Colonic mucosa (tissue), 4 donors: ENCODE results near the gene KRTAP3-1. TPM values are rescaled to one million over a fixed set of nuclear protein-coding genes. Genes with fewer than 3 reads are reported as not detected.

Experiments
- DNase-seq: peaks from one replicate; pipeline ENCODE4 v3.0.0-alpha.2; 2020
- H3K27ac ChIP-seq: fragments of 200-600 bp; one replicate; pipeline ENCODE4 v1.8.0; 2021
- H3K27me3 ChIP-seq: fragments of 200-600 bp; one replicate; pipeline ENCODE4 v1.8.0; 2021
- H3K36me3 ChIP-seq: fragments of 200-600 bp; one replicate; pipeline ENCODE4 v1.8.0; 2021
- H3K4me1 ChIP-seq: fragments of 200-600 bp; one replicate; pipeline ENCODE4 v1.8.0; 2021; ENCODE audit warnings: mild to moderate bottlenecking
- H3K4me3 ChIP-seq: fragments of 200-600 bp; one replicate; pipeline ENCODE4 v1.8.0; 2021
- H3K9ac ChIP-seq, 2 donors: one replicate each; pipeline ENCODE4 v1.7.0; 2013; ENCODE audit warnings: control low read depth in 2 of 2, low read depth in 2 of 2, low read length in 2 of 2
- H3K9me3 ChIP-seq: fragments of 200-600 bp; one replicate; pipeline ENCODE4 v1.8.0; 2021
- intact Hi-C: fragments of 100-400 bp; cut with DNase I; formaldehyde crosslinking; loops from one replicate; pipeline ENCODE4 v1.14.1; 2022
- total RNA-seq, 2 donors: library from RNA; stranded (reverse); fragmentation: NEBNext Ultra II Directional in 1 of 2; extraction: Animal tissue kit (Norgen Biotek cat#: 25700) in 1 of 2; gene quantifications; one replicate each; pipeline ENCODE4 v1.2.1, GENCODE V29; 2021
- TF ChIP-seq, protein P1 (sequence below): fragments of 200-600 bp; IDR thresholded peaks from one replicate; pipeline ENCODE4 v1.8.0; 2022; ENCODE audit warnings: antibody characterized with exemption, mild to moderate bottlenecking
- donor health status: healthy.
- donor health status: DM: no; HTN: no; CAD: no.
- donor health status: DM: no; HTN: no; CAD: no.

The KRTAP3-1 gene
- total RNA-seq, 2 donors from 2014 or later: not detected

DNA sequence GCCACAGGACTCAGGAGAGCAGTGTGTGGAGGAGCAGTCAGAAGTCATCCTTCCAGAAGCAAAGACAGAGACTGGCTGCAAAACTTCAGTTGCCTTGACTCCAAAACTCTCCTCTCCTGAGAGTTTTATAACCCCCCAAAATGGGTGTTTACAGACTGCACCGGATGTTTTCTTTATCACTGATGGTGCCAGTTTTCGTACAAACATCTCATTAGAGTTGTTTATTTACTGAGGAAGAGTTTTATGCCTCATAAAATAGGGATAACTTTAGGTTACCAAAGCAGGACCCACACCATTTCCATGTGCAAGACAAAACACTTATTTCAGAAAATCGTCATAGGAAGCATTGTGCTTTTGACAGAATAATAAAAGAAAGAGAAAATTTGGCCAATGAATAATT is 24.7 kb downstream of the KRTAP3-1 start, which contains the start of gene KRT40:
Gene KRT40, minus strand, starts transcription at position 101 of the 400 bp plus-strand sequence. Its CDS starts 53 bp downstream, at position 48.
- intact Hi-C loops: no loop called here
- H3K36me3 ChIP-seq: no peaks in the 10 kb centered on the region
- DNase-seq: no peak
- no peaks in the 10 kb centered on the region for H3K9me3 ChIP-seq
- no peaks in the 10 kb centered on the region for H3K27me3 ChIP-seq
- H3K4me1 ChIP-seq: no peaks in the 10 kb centered on the region
- H3K4me3 ChIP-seq: no peak within 1 kb of the TSS
- TF ChIP-seq, protein P1, sequence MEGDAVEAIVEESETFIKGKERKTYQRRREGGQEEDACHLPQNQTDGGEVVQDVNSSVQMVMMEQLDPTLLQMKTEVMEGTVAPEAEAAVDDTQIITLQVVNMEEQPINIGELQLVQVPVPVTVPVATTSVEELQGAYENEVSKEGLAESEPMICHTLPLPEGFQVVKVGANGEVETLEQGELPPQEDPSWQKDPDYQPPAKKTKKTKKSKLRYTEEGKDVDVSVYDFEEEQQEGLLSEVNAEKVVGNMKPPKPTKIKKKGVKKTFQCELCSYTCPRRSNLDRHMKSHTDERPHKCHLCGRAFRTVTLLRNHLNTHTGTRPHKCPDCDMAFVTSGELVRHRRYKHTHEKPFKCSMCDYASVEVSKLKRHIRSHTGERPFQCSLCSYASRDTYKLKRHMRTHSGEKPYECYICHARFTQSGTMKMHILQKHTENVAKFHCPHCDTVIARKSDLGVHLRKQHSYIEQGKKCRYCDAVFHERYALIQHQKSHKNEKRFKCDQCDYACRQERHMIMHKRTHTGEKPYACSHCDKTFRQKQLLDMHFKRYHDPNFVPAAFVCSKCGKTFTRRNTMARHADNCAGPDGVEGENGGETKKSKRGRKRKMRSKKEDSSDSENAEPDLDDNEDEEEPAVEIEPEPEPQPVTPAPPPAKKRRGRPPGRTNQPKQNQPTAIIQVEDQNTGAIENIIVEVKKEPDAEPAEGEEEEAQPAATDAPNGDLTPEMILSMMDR: no peak
- no peak within 1 kb of the TSS for H3K27ac ChIP-seq
- no peak within 1 kb of the TSS for H3K9ac ChIP-seq

DNA sequence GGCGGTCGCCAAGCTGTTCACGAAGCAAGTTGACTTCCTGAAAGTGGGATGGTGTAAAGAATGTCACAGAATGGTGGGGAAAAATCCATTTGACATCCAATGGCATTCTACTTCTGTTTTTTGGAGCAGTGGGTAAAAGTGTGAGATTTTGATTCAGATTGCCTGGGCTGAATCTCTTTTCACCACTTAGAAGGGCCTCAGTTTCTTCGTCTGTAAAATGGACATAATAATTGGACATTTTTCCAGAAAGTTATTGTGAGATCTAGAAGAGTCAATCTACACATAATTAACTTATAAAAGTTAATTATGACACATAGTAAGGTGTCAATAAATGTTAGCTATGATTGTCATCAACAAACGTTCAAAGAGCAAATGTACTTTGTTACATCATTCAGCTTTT is 27.8 kb downstream of the KRTAP3-1 start:
- intact Hi-C loops: no loop called here
- TF ChIP-seq, protein P1: no peak
- no peak for DNase-seq
- H3K9ac ChIP-seq: no peak overlapping the region
- H3K27me3 ChIP-seq: no peaks in the 10 kb centered on the region
- no peaks in the 10 kb centered on the region for H3K36me3 ChIP-seq
- H3K9me3 ChIP-seq: no peaks in the 10 kb centered on the region
- no peak overlapping the region for H3K27ac ChIP-seq
- H3K4me1 ChIP-seq: no peaks in the 10 kb centered on the region
- H3K4me3 ChIP-seq: no peak overlapping the region

- no peak overlapping the region for H3K27ac ChIP-seq
- H3K27me3 ChIP-seq: no peaks in the 10 kb centered on the region
- DNase-seq: no peak
- no peaks in the 10 kb centered on the region for H3K9me3 ChIP-seq
- intact Hi-C loops: no loop called here
- TF ChIP-seq, protein P1: no peak
- no peak overlapping the region for H3K9ac ChIP-seq
- no peaks in the 10 kb centered on the region for H3K36me3 ChIP-seq
- H3K4me3 ChIP-seq: no peak overlapping the region
- H3K4me1 ChIP-seq: no peaks in the 10 kb centered on the region
Observed at GRCh38 chr17:40980596-40980995, 28.3 kb downstream of the KRTAP3-1 start.

DNA sequence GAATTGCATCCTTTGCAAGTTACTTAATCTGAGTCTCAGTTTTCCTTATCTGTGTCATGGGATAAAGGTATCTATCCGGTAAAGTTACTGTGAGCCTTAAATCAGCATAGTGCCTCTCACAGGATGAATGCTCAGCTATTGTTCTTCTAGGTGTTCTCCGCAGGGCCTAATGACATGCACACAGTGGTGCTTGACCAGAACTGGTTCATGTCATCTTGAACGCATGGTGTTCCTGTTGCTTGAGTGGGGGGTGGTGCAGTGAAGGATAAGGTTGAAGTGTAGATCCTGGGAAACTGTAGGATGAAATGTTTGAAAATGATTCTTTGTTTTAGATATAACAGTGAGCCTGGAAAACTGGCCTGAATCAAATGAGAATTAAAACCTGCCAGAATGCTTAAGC is 28.8 kb downstream of the KRTAP3-1 start:
- Histone ChIP-seq H3K4me3 (no peak overlapping the region), H3K27me3 (no peaks in the 10 kb centered on the region), H3K36me3 (no peaks in the 10 kb centered on the region), H3K9me3 (no peaks in the 10 kb centered on the region), H3K4me1 (no peaks in the 10 kb centered on the region), H3K9ac (no peak overlapping the region), H3K27ac (no peak overlapping the region)
- TF ChIP-seq, protein P1: no peak
- intact Hi-C loops: no loop called here
- DNase-seq: no peak

DNA sequence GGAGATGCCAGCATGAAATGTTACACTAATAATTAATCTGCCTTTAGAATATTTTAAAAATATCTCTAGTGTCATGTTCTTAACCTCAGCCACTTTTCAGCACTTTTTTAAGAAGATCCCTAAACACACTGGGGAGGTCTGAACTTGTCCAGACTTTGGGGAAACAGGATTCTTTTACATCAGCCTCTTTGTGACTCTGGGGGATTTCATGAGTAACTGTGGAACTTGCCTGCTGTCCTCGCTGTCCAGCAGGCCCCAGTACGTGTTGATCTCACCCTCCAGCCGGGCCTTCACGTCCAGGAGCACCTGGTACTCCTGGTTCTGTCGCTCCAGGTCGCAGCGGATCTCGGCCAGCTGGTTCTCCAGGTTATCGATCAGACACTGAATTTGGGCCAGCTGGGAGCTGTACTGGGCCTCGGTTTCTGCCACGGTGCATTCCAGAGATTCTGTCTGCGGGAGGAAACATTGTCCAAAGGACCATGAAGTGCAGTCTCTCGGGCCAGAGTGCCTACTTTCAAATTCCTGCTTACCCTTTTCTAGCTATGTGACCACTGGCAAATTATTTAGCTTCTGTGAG is 30.3 kb downstream of the KRTAP3-1 start:
- intact Hi-C loops: no loop called here
- no peaks in the 10 kb centered on the region for H3K36me3 ChIP-seq
- H3K27ac ChIP-seq: no peak overlapping the region
- no peaks in the 10 kb centered on the region for H3K9me3 ChIP-seq
- H3K27me3 ChIP-seq: no peaks in the 10 kb centered on the region
- H3K9ac ChIP-seq: no peak overlapping the region
- H3K4me1 ChIP-seq: no peaks in the 10 kb centered on the region
- no peak overlapping the region for H3K4me3 ChIP-seq
- TF ChIP-seq, protein P1: no peak
- no peak for DNase-seq
